BE2C (cell line): ENCODE results near the gene MKLN1.
"Not testable (repeated sequence)": the region's sequence is repeated elsewhere in the genome, so short reads cannot be mapped to it uniquely, and the experiment has no call there.

Source experiments
- DNase-seq: peaks from one replicate; pipeline ENCODE4 v3.0.0-alpha.2; 2020
- H3K27me3 ChIP-seq: fragments of 250-450 bp; sonication (Bioruptor Pico); 2 replicates; pipeline ENCODE4 v1.5.1; 2020; ENCODE audit warnings: mild to moderate bottlenecking
- H3K36me3 ChIP-seq: fragments of 250-450 bp; sonication (Bioruptor Pico); 2 replicates; pipeline ENCODE4 v1.5.1; 2020; ENCODE audit warnings: mild to moderate bottlenecking
- H3K4me1 ChIP-seq: fragments of 250-450 bp; sonication (Bioruptor Pico); 2 replicates; pipeline ENCODE4 v1.5.1; 2020
- H3K4me3 ChIP-seq: 2 replicates; pipeline ENCODE4 v1.5.1; 2011; ENCODE audit warnings: low read depth, low read length
- H3K9me3 ChIP-seq: fragments of 250-450 bp; sonication (Bioruptor Pico); 2 replicates; pipeline ENCODE4 v1.5.1; 2020
- TF ChIP-seq, protein P1 (sequence below): IDR thresholded peaks from 2 replicates; pipeline ENCODE4 v1.5.1; 2012; ENCODE audit warnings: mild to moderate bottlenecking, low read depth, low read length

The MKLN1 gene

DNA sequence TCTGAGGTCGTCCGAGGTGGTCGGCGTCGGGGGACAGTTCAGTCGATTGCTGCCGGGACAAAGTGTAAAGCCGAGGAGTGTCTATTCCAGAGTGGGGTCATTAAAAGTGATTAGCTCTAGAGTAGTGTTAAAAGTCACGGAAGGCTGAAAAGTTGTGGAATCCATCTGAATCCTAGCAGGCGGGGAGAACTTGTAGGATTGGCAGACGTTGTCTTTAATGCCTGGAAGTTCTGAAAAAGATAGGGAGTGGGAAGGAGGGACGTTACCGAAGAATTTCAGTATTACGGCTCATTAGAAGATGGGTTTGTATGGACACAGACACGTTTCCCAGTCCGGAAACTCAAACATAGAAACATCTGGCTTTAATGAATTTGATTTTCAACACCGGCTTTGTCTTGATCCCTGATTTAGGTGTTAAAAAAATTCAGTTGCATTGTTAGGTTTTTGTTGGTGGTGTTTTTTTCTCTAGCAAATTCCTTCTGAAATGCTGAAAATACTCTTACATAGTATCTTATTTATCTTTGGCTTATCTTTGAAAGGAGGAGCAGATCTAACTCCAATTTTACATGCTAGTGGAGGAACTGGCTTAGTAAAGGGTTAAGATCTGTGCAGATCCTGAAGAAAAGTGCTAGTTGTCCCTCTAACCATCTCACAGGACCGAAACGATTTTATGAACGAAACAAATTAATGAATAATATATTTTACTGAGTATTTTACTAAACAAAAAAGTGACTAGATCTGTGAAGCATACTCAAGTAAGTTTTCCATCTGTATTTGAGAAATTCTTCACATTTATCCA lies 900 bp downstream of the MKLN1 start:
- Histone ChIP-seq H3K9me3 (no peaks in the 10 kb centered on the region), H3K4me1 (no peaks in the 10 kb centered on the region), H3K27me3 (no peaks in the 10 kb centered on the region), H3K4me3 (peak overlapping the region; percentile 89), H3K36me3 (no peaks in the 10 kb centered on the region; the same call in 1 of the 2 replicates)
- no peak for DNase-seq
- TF ChIP-seq, protein P1, sequence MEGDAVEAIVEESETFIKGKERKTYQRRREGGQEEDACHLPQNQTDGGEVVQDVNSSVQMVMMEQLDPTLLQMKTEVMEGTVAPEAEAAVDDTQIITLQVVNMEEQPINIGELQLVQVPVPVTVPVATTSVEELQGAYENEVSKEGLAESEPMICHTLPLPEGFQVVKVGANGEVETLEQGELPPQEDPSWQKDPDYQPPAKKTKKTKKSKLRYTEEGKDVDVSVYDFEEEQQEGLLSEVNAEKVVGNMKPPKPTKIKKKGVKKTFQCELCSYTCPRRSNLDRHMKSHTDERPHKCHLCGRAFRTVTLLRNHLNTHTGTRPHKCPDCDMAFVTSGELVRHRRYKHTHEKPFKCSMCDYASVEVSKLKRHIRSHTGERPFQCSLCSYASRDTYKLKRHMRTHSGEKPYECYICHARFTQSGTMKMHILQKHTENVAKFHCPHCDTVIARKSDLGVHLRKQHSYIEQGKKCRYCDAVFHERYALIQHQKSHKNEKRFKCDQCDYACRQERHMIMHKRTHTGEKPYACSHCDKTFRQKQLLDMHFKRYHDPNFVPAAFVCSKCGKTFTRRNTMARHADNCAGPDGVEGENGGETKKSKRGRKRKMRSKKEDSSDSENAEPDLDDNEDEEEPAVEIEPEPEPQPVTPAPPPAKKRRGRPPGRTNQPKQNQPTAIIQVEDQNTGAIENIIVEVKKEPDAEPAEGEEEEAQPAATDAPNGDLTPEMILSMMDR, result no peak

DNA sequence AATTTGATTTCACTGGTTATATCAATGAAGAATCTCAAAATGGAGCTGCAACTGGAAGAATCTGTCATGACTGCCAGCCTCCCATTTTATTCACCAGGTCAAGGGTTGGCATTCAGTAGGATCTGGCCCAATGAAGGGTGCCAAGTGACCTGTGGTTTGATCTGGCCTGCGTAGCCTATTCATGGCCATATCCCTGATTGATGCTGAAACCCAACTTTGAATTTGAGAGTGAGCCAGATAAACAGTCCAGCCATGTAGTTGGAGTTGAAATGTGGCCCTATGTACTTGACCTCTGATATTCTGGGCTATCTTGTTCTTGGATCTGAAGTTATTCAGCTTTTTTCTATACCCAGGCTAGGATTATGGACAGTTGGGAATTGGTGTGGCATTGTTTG lies 1.5 kb downstream of the MKLN1 start:
- no peaks in the 10 kb centered on the region for H3K27me3 ChIP-seq
- no peaks in the 10 kb centered on the region for H3K9me3 ChIP-seq
- no peak for DNase-seq
- H3K36me3 ChIP-seq, result no peaks in the 10 kb centered on the region; the same call in 1 of the 2 replicates
- peak overlapping the region; percentile 89 for H3K4me3 ChIP-seq
- H3K4me1 ChIP-seq, result no peaks in the 10 kb centered on the region
- TF ChIP-seq, protein P1, result no peak

DNA sequence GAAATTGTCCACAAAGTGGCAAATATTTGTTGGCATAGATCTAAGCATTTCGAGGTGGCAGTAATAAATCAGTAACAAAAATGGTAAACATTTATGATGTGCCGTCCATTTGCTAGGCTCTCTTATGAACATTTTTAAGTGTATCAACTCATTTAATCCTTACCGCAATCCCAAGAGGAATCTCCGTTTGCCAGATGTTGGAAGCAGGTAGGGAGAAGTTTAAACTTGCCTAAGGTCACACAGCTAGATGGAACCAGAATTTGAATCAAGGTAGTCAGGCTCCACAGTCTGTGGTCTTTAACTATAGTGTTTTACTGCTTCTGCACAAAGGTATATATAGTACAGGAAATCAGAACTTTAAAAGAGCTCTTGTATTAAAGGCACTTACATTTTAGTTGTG lies 2.6 kb downstream of the MKLN1 start:
- no peaks in the 10 kb centered on the region; the same call in 1 of the 2 replicates for H3K36me3 ChIP-seq
- no peak for DNase-seq
- H3K9me3 ChIP-seq, result no peaks in the 10 kb centered on the region
- no peaks in the 10 kb centered on the region for H3K4me1 ChIP-seq
- TF ChIP-seq, protein P1, result no peak
- H3K27me3 ChIP-seq, result no peaks in the 10 kb centered on the region
- H3K4me3 ChIP-seq, result no peak overlapping the region

DNA sequence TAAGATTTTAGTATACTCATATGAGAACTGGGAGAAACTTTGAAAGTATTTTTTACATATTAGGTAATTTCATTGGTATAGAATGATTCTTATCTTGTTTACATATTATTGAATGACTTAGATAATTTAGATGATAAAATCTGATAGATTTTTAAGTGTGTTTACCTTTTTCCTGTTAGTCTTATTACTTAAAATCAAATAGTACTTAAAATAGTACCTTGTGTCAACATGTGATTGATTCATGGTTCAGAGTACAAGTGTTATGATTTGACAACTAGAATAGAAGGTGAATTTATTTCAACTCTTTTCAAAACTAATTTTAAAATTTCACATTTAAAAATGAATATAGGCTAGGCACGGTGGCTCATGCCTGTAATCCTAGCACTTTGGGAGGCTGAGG lies 4.1 kb downstream of the MKLN1 start:
- no peak for DNase-seq
- Histone ChIP-seq H3K27me3 (no peaks in the 10 kb centered on the region), H3K36me3 (no peaks in the 10 kb centered on the region; the same call in 1 of the 2 replicates), H3K9me3 (no peaks in the 10 kb centered on the region), H3K4me1 (no peaks in the 10 kb centered on the region), H3K4me3 (no peak overlapping the region)
- TF ChIP-seq, protein P1, result no peak

DNA sequence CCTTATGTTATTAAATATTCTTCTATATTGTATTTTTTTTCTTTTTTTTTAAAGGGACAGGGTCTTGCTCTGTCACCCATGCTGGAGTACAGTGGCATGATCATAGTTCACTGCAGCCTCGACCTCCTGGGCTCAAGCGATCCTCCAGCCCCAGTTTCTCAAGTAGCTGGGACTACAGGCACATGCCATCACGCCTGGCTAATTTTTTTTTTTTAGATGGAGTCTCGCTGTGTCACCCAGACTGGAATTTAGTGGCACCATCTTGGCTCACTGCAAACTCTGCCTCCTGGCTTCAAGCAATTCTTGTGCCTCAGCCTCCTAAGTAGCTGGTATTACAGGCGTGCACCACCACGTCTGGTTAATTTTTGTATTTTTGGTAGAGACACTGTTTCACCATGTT lies 5.1 kb downstream of the MKLN1 start:
- not testable (repeated sequence) for H3K4me3 ChIP-seq, DNase-seq, H3K27me3 ChIP-seq, H3K9me3 ChIP-seq, H3K4me1 ChIP-seq, H3K36me3 ChIP-seq

DNA sequence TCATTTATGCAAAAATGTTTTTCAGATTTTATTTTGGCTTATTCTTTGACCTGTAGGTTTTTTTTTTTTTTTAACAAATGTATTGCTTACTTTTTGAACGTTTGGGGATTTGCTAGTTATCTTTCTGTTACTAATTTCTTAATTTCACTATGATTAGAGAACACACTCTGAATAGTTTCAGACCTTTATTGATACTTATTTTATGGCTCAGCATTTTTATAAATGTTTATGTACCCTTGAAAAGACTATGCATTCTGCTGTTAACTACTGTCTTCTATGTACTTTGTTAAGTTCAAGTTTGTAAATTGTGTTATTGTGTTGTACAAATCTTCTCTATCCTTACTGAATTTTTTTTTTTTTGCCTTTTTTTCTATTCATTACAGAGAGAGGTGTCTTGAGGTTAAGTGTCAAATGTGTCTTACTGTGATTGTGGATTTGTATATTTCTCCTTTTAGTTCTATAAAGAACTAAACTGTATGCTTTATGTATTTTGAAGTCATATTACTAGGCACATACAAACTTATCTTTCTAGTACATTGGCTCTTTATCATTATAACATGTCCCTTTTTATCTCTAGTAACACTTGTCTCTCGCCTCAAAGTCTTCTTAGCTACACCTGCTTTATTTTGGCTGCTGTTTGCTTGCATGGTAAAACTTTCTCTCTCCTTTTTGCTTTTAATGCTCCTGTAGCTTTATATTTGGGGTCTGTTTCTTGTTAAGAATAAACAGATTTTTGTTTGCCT lies 8.1 kb downstream of the MKLN1 start:
- peaks cover 7% of the 10 kb centered on the region for H3K36me3 ChIP-seq
- DNase-seq, result no peak
- H3K27me3 ChIP-seq, result no peaks in the 10 kb centered on the region
- TF ChIP-seq, protein P1, result no peak
- no peaks in the 10 kb centered on the region for H3K4me1 ChIP-seq
- H3K4me3 ChIP-seq, result no peak overlapping the region
- H3K9me3 ChIP-seq, result peaks cover 5% of the 10 kb centered on the region
